DMS 273 treated with DMSO at 0.1 percent for 48 hours (cell line): ENCODE results near the gene STARD9.

ENCODE experiments used
- DNase-seq: peaks from one replicate; lab custom pipeline; 2025; lab: John Stamatoyannopoulos, UW

The STARD9 gene

GRCh38 chr15:42694398-42694797, 119.0 kb downstream of the STARD9 start:
- DNase-seq, result no peak

GRCh38 chr15:42695527-42696071, 120.2 kb downstream of the STARD9 start:
- DNase-seq, result no peak

- DNase-seq, result no peak
These were observed 121.2 kb downstream of the STARD9 start for GRCh38 chr15:42696626-42697025.

- DNase-seq, result no peak
These were observed 129.1 kb downstream of the STARD9 start for GRCh38 chr15:42704492-42704926.

GRCh38 chr15:42705336-42705735, 129.9 kb downstream of the STARD9 start:
- DNase-seq, result no peak

GRCh38 chr15:42707068-42707467, 131.7 kb downstream of the STARD9 start:
- DNase-seq, result no peak

- no peak for DNase-seq
These were observed 132.6 kb downstream of the STARD9 start for GRCh38 chr15:42707873-42708544.

- DNase-seq, result no peak
These were observed 135.3 kb downstream of the STARD9 start for GRCh38 chr15:42710662-42711061.

GRCh38 chr15:42711746-42712145, 136.3 kb downstream of the STARD9 start:
- no peak for DNase-seq

GRCh38 chr15:42712584-42712983, 137.2 kb downstream of the STARD9 start:
- no peak for DNase-seq

- DNase-seq, result no peak
These were observed 140.7 kb downstream of the STARD9 start for GRCh38 chr15:42716125-42716524.

GRCh38 chr15:42716626-42717025, 141.2 kb downstream of the STARD9 start:
- DNase-seq, result no peak

- no peak for DNase-seq
These were observed 143.6 kb downstream of the STARD9 start for GRCh38 chr15:42719043-42719442.

GRCh38 chr15:42720071-42720470, 144.7 kb downstream of the STARD9 start:
- no peak for DNase-seq

GRCh38 chr15:42721016-42721415, 145.6 kb downstream of the STARD9 start:
- DNase-seq, result no peak

GRCh38 chr15:42721916-42722315, 146.5 kb downstream of the STARD9 start:
- DNase-seq, result no peak

- DNase-seq, result no peak
These were observed 147.7 kb downstream of the STARD9 start for GRCh38 chr15:42723068-42723467.

GRCh38 chr15:42724276-42724675, 148.9 kb downstream of the STARD9 start:
- DNase-seq, result no peak

- DNase-seq, result no peak
These were observed 150.0 kb downstream of the STARD9 start for GRCh38 chr15:42725331-42725903.

- no peak for DNase-seq
These were observed 150.7 kb downstream of the STARD9 start for GRCh38 chr15:42726114-42726513.

GRCh38 chr15:42727750-42728381, 152.5 kb downstream of the STARD9 start:
- no peak for DNase-seq

GRCh38 chr15:42728560-42728959, 153.2 kb downstream of the STARD9 start:
- no peak for DNase-seq

- DNase-seq, result no peak
These were observed 153.6 kb downstream of the STARD9 start for GRCh38 chr15:42728972-42729371.
